ENCODE data around the gene SNX33.

SNX33 gene

GRCh38 chr15:75641603-75642002 is 6.1 kb upstream of the SNX33 start:
- no peak for DNase-seq

GRCh38 chr15:75644376-75644775 is 3.3 kb upstream of the SNX33 start:
- DNase-seq: no peak

DNA sequence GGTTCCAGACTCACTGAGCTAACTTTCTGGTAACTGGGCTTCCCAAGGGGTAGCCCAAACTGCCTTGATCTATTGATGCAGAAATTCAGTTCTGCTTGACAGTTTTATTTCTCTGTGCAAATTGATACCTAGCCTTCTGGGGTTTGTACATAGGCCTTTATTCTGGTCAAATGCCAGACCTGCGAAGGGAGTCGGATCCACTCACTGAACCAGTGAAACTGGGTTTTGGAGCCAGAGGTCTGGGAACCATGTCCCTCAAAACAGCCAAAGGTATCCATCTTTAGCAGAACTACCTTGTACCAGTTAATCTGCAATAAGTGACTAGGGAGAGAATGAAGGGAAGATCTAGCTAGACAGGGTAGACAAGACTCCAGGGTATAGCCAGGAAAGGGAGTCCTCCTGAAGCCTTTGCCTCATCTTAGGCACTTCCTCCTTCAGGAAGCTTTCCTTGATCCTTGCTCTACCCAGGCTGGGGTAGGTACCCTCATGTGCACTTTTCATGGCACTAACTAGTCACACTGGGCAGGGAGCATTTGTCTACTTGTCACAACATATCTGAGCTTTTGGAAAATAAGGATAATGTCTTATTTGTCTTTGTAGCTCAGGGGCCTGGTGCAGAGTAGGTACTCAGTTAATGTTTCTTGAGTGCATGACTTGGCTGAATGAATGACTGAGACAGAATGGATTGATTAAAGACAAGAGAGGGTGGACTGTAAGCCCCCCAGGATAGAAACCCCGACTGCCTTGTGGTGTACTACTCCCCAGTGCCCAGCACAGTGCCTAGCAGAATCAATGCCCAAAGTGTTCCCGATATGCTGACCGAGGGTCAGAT is 1.4 kb upstream of the SNX33 start:
- no peak for DNase-seq

- no peak for DNase-seq
Measured at GRCh38 chr15:75646944-75647364, 758 bp upstream of the SNX33 start.

DNA sequence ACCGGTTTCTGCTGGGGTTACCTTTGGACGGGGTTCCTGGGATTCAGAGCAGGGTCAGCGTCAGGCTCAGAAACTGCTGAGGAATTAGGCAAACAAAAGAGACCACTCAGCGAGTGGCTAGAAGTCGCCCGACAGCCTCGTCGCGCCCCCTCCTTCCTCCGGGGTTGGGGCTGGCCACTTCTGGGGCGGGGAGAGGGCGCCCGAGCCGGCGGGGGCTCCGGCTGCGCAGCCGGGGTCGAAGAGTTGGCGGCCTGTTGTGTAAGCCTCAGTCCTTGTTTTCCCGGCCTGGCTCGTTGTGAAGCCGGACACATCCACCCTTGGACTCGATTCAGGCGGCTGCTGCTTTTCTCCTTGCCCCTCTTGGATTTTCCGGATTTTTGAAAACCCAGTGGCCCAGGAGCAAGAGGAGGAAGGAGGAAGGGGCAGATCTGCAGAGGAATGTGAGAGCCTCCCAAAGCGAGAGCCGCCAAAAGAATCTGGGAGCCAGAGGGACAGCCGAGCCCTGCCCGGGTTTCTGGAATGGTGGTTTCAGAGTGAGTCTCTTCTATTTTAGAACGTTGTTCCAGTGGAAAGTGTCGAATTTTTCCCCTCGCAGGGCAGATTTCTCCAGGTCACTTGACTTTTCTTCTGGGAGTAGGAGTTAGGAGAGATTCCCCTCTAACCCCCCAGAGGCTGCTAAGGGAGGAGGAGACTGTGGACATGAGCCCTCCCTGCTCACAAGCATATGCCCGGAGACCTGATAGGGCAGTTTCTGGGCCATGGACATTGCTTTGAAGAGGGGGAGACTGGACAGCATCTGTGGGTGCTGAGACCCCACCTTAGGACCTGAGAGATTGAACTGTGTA is 666 bp downstream of the SNX33 start:
- DNase-seq: no peak

- no peak for DNase-seq
Measured at GRCh38 chr15:75649045-75649761, 1.5 kb downstream of the SNX33 start.

- no peak for DNase-seq
Measured at GRCh38 chr15:75649848-75650247, 2.1 kb downstream of the SNX33 start.

DNA sequence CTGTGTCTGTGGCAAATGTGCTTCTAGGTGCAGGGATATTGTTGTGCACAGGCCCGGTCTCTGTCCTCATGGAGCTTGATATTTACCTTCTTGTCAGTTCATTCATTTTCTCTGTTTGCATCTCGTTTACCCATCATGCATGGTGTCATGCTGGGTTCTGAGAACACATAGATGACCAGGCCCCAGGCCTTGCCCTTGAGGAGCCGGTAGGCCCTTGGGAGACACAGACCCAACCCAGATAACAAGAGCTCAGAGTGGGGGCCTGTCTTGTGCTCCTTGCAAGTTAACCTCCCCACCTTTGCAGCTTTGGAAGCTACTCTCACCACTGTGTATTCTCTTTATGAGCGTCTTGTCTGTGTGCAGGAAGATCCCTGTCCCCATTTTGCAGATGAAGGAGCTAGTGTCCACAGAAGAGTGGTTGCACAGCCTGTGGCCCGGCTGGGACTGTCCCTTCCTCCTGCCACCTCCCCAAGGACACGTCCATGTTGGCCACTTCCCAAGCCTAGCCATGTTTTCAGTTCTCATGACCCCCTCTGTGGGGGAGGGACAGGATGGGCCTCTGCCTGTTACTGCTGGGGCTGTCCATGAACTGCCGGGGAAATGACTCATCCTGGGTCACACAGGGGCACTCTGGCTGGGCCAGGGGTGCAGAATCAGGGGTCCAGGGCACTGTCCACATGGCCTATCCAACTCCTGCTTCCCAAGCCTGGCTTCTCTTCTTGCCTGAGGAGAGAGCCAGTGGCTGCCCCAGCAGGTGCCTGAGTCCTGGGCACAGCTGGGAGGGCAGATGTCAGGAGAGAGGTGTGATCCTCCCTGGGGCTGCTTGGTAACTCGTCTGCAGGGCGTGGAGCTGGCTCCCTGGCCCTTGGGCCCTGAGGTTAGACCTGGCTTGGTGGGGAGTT is 3.4 kb downstream of the SNX33 start:
- DNase-seq: no peak

GRCh38 chr15:75651810-75652543 is 4.3 kb downstream of the SNX33 start:
- DNase-seq: no peak

GRCh38 chr15:75653347-75653913 is 5.7 kb downstream of the SNX33 start:
- DNase-seq: no peak

GRCh38 chr15:75654201-75654907 is 6.6 kb downstream of the SNX33 start:
- no peak for DNase-seq

DNA sequence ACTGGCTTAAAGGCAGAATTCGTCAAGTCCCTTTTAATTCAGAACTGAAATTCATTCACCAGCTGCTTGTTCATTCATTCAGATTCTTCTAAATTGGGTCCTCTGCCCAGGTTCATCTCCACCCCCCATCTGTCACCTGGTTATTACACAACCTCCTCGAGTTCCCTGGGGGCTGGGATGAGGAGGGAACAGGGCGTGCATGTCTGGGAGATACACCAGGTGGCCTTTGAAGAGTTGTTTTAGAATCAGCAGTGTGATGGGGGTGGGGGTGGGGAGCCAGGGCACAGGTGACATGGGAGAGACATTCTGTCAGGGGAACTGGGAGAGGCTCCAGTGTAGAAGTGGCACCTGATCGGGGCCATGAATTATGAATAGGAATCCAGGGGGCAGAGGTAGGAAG is 8.2 kb downstream of the SNX33 start:
- DNase-seq: peak; percentile 46

DNA sequence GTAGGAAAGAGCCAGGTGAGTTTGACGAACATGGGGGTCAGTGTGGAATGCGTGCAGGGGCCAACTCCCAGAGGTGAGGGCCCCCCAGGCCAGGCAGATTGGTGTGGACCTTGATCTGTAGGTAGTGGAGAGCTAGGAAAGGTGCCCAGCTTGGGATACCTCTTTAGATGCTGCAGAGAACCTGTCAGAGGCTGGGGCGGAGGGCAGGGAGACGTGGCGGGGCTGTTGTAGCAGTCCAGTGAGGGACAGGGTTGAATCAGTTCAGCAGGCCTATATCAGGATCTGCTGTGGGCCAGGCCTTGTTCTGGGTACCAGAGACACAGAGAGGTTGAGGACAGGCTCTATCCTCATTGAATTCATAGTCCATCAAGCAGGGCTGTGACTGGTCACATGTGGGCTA is 8.6 kb downstream of the SNX33 start:
- no peak for DNase-seq

GRCh38 chr15:75656813-75657212 is 9.1 kb downstream of the SNX33 start:
- DNase-seq: no peak

- DNase-seq: no peak
Measured at GRCh38 chr15:75659141-75659771, 11.5 kb downstream of the SNX33 start.

GRCh38 chr15:75659928-75660645 is 12.4 kb downstream of the SNX33 start:
- no peak for DNase-seq

DNA sequence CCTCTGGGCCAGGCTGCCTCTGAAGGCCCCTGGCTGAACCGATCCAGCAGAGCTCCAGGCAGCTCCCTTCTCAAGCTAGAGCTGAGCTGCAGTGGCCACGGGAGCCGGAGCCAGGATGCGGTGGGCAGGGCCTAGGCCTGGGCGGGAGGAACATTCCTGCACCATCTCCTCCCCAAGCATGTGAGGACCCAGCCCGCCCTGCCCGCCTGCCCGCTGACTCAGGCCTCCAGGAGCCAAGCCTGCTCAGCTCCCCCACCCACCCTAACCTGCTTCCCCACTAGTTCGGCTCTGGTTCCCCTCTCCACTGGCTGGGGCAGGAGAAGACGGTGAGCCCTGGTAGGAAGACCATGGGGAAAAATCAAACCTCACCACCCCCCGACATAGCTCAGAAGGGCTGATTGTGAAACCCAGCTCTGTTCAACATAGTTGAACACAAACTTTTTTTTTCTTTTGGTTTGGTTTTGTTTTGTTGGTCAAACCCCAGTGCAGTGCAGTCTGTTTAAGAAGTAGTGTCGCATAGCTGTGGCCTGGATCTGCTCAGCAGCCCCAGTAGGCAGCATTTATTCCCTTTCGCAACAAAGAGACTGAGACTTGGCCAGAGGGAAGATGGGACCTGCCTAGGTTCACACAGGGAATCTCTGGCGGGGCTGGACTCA is 13.5 kb downstream of the SNX33 start:
- no peak for DNase-seq

DNA sequence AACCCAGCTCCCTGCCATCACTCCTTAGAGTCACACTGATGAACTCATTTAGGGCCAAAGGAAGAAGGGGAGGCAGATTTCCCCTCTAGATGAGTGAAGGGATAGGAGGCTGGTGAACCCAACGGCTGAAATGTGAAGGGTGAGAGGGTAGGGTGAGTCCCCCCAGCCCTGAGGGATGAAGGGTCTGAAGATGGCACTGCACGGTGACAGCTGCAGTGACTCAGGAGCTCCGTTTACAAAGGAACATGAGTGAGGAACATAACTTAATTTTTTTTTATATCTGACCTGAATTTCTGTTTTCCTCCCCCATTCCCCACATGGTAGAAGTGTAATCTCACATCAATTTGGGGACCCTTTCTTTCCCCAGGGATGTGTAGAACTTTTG is 14.0 kb downstream of the SNX33 start:
- DNase-seq: no peak
